Ishikawa (cell line): ENCODE results near the gene TMEM255B.

Experiments used
- CEBPB ChIP-seq: IDR thresholded peaks from 2 replicates; pipeline ENCODE4 v1.6.1; 2012
- CREB1 ChIP-seq: IDR thresholded peaks from 2 replicates; pipeline ENCODE4 v1.6.1; 2012; ENCODE audit warnings: low read depth
- EGR1 ChIP-seq: IDR thresholded peaks from 2 replicates; pipeline ENCODE4 v1.6.1; 2012
- EP300 ChIP-seq: IDR thresholded peaks from 2 replicates; pipeline ENCODE4 v1.6.1; 2012; ENCODE audit warnings: borderline replicate concordance
- FOXM1 ChIP-seq: IDR thresholded peaks from 2 replicates; pipeline ENCODE4 v1.6.1; 2012; ENCODE audit warnings: low read depth, borderline replicate concordance
- NFIC ChIP-seq: IDR thresholded peaks from 2 replicates; pipeline ENCODE4 v1.6.1; 2012
- RAD21 ChIP-seq: IDR thresholded peaks from 2 replicates; pipeline ENCODE4 v1.6.1; 2012; ENCODE audit warnings: low read depth
- TAF1 ChIP-seq: IDR thresholded peaks from 2 replicates; pipeline ENCODE4 v1.6.1; 2012; ENCODE audit warnings: low read depth, mild to moderate bottlenecking
- TCF12 ChIP-seq: IDR thresholded peaks from 2 replicates; pipeline ENCODE4 v1.6.1; 2012; ENCODE audit warnings: low read depth
- TEAD4 ChIP-seq: IDR thresholded peaks from 2 replicates; pipeline ENCODE4 v1.6.1; 2012
- YY1 ChIP-seq: IDR thresholded peaks from 2 replicates; pipeline ENCODE4 v1.6.1; 2012; ENCODE audit warnings: low read depth
- ZBTB7A ChIP-seq: IDR thresholded peaks from 2 replicates; pipeline ENCODE4 v1.6.1; 2012; ENCODE audit warnings: low read depth
- TF ChIP-seq, protein P1 (sequence below): IDR thresholded peaks from 2 replicates; pipeline ENCODE4 v1.6.1; 2012; ENCODE audit warnings: low read depth, mild to moderate bottlenecking
- TF ChIP-seq, protein P2 (sequence below): IDR thresholded peaks from 2 replicates; pipeline ENCODE4 v1.6.1; 2012
- TF ChIP-seq, protein P3 (sequence below): IDR thresholded peaks from 2 replicates; pipeline ENCODE4 v1.6.1; 2012

Gene TMEM255B

DNA sequence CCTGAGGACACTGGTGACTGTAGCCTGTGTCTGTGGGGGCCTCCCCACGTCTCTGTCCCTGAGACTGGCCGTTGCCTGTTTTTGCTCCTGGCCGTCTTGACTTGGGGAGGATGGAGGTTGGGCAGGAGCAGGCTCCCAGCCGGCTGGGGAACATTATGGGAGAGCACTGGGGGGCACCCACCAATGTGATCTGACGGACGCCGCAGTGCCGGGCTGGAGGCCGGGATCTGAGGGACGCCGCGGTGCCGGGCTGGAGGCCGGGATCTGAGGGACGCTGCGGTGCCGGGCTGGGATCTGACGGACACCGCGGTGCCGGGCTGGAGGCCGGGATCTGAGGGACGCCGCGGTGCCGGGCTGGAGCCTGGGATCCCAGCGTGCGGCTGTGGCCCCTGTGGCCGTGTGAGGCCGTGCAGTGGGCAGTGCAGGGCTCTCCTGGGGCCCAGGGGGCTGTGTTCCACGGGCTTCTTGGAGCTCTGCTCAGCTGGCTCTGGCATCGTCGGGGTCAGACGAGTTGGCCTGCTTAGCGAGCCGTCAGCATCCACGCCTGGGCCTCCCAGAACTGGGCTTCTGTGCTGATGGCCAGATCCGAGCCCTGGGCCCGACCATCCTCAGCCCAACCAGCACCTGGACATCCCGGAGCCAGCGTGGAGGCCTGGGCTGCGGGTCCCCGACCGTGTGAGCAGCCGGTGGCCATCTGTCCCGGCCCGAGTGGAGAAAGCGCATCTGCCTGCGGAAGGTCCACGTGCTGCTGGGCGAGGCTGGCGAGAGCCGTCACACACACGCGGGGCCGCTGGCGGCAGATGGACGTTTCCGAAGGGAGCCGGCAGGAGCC is 59.0 kb downstream of the TMEM255B start:
- TF ChIP-seq, protein P1, sequence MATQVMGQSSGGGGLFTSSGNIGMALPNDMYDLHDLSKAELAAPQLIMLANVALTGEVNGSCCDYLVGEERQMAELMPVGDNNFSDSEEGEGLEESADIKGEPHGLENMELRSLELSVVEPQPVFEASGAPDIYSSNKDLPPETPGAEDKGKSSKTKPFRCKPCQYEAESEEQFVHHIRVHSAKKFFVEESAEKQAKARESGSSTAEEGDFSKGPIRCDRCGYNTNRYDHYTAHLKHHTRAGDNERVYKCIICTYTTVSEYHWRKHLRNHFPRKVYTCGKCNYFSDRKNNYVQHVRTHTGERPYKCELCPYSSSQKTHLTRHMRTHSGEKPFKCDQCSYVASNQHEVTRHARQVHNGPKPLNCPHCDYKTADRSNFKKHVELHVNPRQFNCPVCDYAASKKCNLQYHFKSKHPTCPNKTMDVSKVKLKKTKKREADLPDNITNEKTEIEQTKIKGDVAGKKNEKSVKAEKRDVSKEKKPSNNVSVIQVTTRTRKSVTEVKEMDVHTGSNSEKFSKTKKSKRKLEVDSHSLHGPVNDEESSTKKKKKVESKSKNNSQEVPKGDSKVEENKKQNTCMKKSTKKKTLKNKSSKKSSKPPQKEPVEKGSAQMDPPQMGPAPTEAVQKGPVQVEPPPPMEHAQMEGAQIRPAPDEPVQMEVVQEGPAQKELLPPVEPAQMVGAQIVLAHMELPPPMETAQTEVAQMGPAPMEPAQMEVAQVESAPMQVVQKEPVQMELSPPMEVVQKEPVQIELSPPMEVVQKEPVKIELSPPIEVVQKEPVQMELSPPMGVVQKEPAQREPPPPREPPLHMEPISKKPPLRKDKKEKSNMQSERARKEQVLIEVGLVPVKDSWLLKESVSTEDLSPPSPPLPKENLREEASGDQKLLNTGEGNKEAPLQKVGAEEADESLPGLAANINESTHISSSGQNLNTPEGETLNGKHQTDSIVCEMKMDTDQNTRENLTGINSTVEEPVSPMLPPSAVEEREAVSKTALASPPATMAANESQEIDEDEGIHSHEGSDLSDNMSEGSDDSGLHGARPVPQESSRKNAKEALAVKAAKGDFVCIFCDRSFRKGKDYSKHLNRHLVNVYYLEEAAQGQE = no peak
- TF ChIP-seq EGR1 (no peak), RAD21 (no peak), TCF12 (no peak), YY1 (no peak), FOXM1 (no peak)

DNA sequence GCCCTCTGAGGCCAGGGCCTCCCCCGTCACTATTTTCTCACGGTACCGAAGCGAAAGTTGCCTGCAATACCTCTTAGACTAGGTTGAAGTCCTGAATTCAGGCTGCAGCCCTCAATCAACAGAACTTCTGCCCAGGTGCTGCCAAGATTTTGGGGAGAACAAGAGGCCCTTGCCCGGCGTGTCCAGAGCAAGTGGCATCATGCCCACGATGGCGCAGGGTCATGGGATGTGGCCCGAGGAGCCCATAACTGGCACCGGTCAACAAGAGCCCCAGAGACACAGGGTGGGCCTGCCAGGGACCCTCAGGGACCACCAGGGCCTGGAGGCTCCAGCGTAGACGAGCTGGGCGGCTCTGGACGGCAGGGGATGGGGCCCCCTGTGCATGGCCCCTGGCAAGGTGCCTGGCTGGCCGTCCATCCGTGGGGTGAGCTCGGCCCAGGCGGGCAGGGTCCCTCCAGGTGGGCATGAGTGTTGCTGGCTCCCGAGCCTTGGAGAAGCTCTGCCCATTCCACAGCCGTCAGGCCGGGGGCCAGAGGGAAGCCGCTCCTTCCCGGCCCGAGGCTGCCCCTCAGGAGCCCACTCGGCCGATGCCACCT is 59.8 kb downstream of the TMEM255B start:
- TF ChIP-seq RAD21 = no peak
- TF ChIP-seq, protein P2, sequence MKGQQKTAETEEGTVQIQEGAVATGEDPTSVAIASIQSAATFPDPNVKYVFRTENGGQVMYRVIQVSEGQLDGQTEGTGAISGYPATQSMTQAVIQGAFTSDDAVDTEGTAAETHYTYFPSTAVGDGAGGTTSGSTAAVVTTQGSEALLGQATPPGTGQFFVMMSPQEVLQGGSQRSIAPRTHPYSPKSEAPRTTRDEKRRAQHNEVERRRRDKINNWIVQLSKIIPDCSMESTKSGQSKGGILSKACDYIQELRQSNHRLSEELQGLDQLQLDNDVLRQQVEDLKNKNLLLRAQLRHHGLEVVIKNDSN = no peak
- no peak for TF ChIP-seq EP300
- no peak for TF ChIP-seq TEAD4
- TF ChIP-seq EGR1 = no peak
- TF ChIP-seq TAF1 = no peak
- TF ChIP-seq TCF12 = no peak

DNA sequence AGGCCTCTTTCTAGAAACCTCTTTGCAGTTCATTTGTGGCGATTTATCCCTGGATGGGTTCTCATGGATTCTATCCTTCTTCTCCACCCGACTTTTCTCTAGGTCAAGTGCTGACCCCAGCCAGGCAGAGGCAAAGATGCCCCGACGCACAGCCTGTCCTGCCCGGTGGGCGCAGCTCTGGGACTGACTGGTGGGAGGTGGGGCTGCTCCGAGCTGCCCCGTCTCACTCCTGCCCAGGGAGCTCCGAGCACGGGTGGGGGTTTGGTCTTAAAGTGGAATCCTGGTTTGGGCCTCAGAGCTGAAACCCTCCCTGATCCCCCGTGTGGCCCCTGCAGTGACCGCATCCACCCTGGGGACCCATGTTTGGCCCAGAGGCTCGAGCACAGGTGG is 60.3 kb downstream of the TMEM255B start:
- TF ChIP-seq RAD21 (no peak), TCF12 (no peak), YY1 (no peak), FOXM1 (no peak), ZBTB7A (no peak), TEAD4 (no peak), CEBPB (no peak)
- TF ChIP-seq, protein P2 = no peak

DNA sequence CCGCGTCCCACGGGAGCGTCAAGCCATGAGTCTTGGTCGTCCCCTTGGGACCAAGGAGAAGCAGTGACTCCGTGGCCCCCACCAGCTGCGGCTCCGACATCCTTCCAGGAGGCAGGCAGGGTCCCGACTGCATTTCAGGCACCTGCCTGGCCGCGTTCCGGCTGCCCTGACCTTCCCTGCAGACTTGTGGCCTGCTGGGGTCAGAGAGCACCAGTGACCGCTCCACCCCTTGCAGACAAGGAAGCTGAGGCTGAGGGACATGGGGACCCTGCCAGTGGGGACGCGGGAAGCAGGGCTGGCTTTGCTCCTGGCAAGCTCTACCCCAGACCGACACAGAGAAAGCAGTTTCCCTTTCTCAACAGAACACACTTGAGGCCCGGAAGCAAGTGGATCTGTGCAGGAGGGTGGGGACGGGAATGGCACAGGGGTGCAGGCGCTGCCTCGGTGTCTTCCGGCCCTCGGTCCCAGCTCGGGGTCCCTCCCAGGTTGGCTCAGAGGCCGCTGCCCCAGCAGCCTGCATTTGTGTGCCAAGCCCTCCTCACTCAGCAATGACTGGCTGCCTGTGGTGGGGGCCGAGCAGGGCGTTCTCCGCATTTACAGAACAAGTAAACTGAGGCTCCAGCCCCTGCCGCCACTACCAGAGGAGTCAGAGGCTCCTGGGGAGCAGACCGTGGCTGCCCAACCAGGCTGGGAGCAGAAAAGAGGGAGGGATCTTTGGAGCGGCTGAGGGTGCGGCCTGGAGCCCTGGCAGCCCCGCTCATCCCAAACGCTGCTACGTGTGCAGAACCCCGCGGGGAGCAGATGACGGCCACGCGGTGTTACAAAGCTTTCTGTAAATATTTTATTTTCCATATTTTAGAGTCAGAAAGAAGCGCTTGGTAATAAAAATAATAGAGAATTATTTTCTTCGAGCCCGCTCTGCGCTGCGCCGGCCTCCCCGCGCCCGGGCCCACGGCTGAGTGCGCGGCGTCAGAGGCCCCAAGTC is 61.0 kb downstream of the TMEM255B start:
- no peak for TF ChIP-seq EGR1
- TF ChIP-seq ZBTB7A = no peak
- no peak for TF ChIP-seq EP300
- no peak for TF ChIP-seq NFIC
- TF ChIP-seq, protein P2 = no peak
- TF ChIP-seq FOXM1 = no peak
- no peak for TF ChIP-seq YY1

DNA sequence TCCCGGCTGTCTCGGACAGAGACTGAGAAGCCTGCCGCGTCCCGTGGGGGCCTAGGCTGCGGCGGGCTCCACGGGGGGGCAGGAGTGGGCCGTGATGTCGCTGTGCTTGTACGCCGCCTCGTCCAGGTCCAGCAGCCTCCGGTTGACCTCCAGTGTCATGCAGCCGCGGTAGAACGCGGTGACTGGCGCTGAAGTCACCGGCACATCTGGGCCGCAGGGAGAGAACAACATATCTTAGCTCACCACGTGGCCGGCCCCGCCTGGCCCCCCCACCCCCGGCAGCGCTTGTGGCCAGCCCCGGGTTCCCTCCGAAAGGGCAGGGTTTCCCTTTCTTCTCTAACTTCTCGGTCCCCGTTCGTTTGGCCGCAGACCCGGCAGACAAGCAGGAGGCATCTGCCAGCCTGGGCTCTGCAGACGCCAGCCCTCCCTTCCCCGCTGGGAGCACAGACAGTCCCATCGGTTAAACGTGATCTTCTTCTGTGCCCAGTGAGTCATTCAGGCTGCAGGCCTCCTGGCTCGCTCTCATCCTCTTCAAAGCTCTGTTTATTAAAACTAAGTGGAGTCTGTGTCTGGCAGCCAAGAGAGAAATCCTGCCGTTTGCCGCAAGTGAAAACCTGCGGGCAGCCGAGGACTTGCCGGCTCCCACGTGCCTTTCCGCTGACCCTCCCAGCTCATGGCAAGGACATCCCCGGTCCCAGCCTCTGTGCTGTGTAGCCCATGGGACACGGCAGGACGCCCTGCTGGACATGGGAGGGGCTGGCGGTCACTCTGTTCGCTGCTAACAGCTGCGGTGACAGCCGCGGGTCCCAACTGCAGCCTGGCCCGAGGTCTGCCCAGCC is 62.0 kb downstream of the TMEM255B start:
- TF ChIP-seq YY1 = no peak
- no peak for TF ChIP-seq NFIC
- TF ChIP-seq, protein P1 = no peak
- no peak for TF ChIP-seq EP300
- TF ChIP-seq TAF1 = no peak
- TF ChIP-seq ZBTB7A = no peak
- no peak for TF ChIP-seq TCF12
- no peak for TF ChIP-seq CREB1
- TF ChIP-seq RAD21 = no peak
- TF ChIP-seq TEAD4 = no peak
- TF ChIP-seq FOXM1 = no peak
- TF ChIP-seq, protein P3, sequence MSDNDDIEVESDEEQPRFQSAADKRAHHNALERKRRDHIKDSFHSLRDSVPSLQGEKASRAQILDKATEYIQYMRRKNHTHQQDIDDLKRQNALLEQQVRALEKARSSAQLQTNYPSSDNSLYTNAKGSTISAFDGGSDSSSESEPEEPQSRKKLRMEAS = no peak
- no peak for TF ChIP-seq CEBPB
- TF ChIP-seq, protein P2 = no peak
- no peak for TF ChIP-seq EGR1
